Subcutaneous abdominal adipose tissue (tissue), 5 donors: ENCODE measurements around the gene ASCC1.

Experiments
- H3K27ac ChIP-seq: one replicate; pipeline ENCODE4 v1.7.0; 2013; ENCODE audit warnings: low read depth, mild to moderate bottlenecking, inconsistent platforms, low read length, moderate library complexity
- H3K27me3 ChIP-seq, 5 donors: one replicate each; pipeline ENCODE4 v1.7.0; 2013; ENCODE audit warnings: low read length in 5 of 5, inconsistent platforms in 1 of 5; ENCODE audit not compliant: control insufficient read depth in 5 of 5, insufficient read depth in 4 of 5
- H3K36me3 ChIP-seq, 5 donors: one replicate each; pipeline ENCODE4 v1.7.0; 2013; ENCODE audit warnings: low read length in 5 of 5; ENCODE audit not compliant: control insufficient read depth in 5 of 5, insufficient read depth in 5 of 5
- H3K4me1 ChIP-seq, 5 donors: one replicate each; pipeline ENCODE4 v1.7.0; 2013; ENCODE audit warnings: low read length in 5 of 5, mild to moderate bottlenecking in 3 of 5, moderate library complexity in 1 of 5; ENCODE audit not compliant: control insufficient read depth in 5 of 5, insufficient read depth in 5 of 5
- H3K4me3 ChIP-seq, 5 donors: one replicate each; pipeline ENCODE4 v1.7.0; 2013; ENCODE audit warnings: low read length in 5 of 5, low read depth in 1 of 5
- H3K9ac ChIP-seq, 5 donors: one replicate each; pipeline ENCODE4 v1.7.0; 2013; ENCODE audit warnings: low read length in 5 of 5, mild to moderate bottlenecking in 4 of 5, moderate library complexity in 3 of 5
- H3K9me3 ChIP-seq, 5 donors: one replicate each; pipeline ENCODE4 v1.7.0; 2013; ENCODE audit warnings: low read length in 5 of 5; ENCODE audit not compliant: control insufficient read depth in 5 of 5
- donor health status: healthy.
- donor health status: healthy.
- donor health status: healthy.
- donor health status: healthy.
- donor health status: healthy.

Gene ASCC1

DNA sequence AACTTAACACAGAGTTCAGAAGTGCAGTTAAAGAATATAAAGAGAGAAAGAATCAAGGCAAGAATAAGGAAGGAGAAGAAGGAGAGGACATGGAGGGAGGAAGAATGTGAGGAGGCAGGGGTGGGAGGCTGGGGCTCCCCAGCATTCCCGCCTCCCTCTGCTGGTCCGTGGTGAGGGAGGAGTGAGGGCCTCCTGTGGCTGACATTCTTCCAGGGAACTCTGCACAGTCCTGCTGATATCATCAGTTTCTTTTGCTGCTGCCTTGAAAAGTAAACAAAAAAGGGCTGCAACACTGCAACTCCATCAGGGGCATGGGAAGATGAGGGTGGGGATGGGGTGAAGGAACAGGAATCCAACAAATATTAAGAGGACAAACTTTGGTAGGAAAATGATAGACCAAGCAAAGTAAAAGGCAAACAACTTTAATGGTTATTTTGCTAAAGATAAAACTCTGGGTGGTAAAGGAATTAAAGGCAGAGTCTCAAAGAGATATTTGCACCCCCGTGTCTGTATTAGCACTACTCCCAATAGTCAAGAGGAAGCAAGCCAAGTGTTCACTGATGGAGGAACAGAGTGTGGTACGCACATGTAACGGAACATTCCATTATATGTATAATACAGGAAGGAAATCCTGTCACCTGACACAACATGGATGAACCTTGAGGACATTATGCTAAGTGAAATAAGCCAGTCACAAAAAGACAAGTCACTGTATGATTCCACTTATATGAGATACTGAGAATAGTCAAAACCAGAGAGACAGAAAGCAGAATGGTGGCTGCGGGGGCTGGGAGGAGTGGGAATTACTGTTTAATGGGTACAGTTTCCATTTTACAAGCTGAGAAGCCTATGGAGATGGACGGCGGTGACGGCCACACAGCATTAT, 119.7 kb downstream of the ASCC1 start:
- Histone ChIP-seq H3K27me3 (no peaks in the 10 kb centered on the region), H3K36me3 (peaks cover 16 to 41% (median 20%) of the 10 kb centered on the region in 5 donors), H3K4me3 (no peak overlapping the region), H3K4me1 (peaks cover 0 to 6% (median 0%) of the 10 kb centered on the region in 5 donors), H3K9me3 (no peaks in the 10 kb centered on the region), H3K9ac (no peak overlapping the region), H3K27ac (no peak overlapping the region)

DNA sequence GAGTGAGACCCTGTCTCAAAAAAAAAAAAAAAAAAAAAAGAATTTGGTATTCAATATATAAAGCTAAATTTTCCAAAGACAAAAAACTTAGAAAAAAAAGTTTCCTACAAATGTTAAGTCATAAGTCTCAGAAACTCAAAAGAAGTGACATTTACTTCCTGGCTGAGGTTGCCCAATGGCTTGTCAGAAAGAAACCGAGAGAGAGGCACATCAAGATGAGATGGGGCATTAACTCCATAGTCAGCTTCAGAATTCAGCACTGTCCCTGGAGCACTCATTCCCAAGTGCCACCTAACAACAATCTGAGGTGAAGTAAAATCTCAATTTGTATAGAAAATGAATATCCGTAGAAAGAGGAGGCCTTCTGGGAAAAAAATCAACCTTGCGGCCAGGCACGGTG, 120.9 kb downstream of the ASCC1 start:
- no peak overlapping the region for H3K4me3 ChIP-seq
- H3K4me1 ChIP-seq: peaks cover 0 to 6% (median 0%) of the 10 kb centered on the region in 5 donors
- no peaks in the 10 kb centered on the region for H3K27me3 ChIP-seq
- no peak overlapping the region for H3K27ac ChIP-seq
- H3K9me3 ChIP-seq: no peaks in the 10 kb centered on the region
- peaks cover 12 to 32% (median 14%) of the 10 kb centered on the region in 5 donors for H3K36me3 ChIP-seq
- H3K9ac ChIP-seq: no peak overlapping the region

DNA sequence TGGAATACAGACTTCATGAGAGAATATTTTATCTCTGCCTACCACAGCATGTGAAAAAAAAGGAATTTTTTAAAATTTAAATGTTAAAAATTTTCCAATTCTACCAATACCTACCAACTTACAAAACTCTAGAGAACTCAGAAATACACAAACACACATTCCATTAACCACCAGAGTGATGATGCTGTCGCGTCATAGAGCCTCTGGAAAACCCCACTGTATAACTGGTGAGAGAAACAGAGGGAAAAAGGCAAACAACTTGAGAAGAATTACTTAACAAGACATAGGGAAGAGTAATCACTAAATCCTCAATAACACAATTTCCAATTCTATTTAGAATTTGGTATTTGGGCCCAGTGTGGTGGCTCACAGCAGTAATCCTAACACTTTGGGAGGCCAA, 121.5 kb downstream of the ASCC1 start:
- Histone ChIP-seq H3K9ac (no peak overlapping the region), H3K9me3 (no peaks in the 10 kb centered on the region), H3K4me1 (peaks cover 0 to 9% (median 0%) of the 10 kb centered on the region in 5 donors), H3K4me3 (no peak overlapping the region), H3K27me3 (no peaks in the 10 kb centered on the region), H3K27ac (no peak overlapping the region), H3K36me3 (peaks cover 10 to 32% (median 14%) of the 10 kb centered on the region in 5 donors)

DNA sequence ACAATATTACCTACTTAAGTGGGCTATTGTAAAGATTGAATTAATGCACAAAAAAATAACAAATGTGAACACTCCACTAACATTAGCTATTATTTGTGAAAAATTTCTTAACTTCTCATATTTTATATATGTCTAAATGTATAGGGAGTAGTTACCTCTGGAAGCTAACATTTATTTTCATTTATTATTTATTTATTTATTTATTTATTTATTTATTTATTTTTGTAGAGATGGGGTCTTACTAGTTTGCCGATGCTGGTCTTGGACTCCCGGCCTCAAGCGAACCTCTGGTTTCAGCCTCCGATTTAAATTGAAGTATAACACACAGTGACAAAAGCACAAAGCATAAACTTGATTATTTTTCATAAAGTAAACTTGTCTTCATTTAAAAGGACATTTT, 122.6 kb downstream of the ASCC1 start:
- no peak overlapping the region for H3K4me3 ChIP-seq
- H3K4me1 ChIP-seq: peaks cover 0 to 16% (median 6%) of the 10 kb centered on the region in 5 donors
- H3K9ac ChIP-seq: no peak overlapping the region
- H3K9me3 ChIP-seq: no peaks in the 10 kb centered on the region
- H3K36me3 ChIP-seq: peaks cover 10 to 23% (median 13%) of the 10 kb centered on the region in 5 donors
- no peak overlapping the region for H3K27ac ChIP-seq
- H3K27me3 ChIP-seq: peaks cover 3 to 5% (median 5%) of the 10 kb centered on the region in 5 donors

DNA sequence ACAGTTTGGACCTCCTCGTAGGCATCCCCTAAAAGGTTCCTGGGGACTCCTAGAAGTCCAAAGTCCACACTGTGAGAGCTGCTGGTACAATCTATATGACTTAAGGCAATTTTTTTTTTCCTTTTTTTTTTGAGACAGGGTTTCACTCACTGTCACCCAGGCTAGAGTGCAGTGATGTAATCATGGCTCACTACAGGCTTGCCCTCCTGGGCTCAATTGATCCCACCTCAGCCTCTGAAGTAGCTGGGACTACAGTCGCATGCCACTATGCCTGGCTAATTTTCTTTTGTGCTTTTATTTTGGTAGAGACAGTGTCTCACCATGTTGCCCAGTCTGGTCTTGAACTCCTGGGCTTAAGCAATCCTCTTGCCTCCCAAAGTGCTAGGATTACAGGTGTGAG, 123.1 kb downstream of the ASCC1 start:
- Histone ChIP-seq H3K27ac (no peak overlapping the region), H3K27me3 (peaks cover 8 to 10% (median 9%) of the 10 kb centered on the region in 5 donors), H3K4me1 (peaks cover 0 to 19% (median 11%) of the 10 kb centered on the region in 5 donors), H3K9ac (no peak overlapping the region), H3K4me3 (no peak overlapping the region), H3K9me3 (no peaks in the 10 kb centered on the region), H3K36me3 (peaks cover 10 to 20% (median 12%) of the 10 kb centered on the region in 5 donors)

DNA sequence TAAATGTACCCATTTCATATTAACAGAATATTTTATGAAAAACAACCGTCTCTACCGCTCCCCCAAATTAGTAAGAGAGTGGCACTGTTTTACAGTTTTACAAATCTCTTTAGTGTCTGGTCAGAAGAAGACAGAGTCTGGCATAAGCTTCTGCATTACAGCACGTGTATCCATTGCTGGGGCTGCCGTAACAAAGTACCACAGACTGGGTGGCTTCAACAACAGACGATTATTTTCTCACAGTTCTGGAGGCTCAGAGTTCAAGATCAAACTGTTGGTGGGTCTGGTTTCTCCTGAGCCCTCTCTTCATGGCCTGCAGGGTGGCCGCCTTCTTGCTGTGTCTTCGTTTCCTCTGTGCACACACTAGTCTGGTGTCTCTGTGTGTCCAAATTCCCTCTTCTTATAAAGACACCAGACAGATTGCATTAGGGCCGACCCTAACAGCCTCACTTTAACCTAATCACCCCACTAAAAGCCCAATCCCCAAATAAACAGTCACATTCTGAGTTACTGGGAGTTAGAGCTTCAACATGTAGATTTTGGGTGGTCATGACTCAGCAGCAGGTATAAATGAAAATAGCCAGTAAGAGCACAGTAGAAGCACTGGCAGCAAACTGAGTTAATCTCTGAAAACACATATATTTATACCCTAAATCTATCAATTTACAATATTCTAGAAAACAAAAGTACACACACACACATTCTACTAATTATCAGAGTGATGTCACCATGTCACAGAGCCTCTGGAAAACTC, 123.7 kb downstream of the ASCC1 start:
- Histone ChIP-seq H3K27ac (no peak overlapping the region), H3K4me3 (no peak overlapping the region), H3K4me1 (peaks cover 0 to 21% (median 17%) of the 10 kb centered on the region in 5 donors), H3K9ac (no peak overlapping the region), H3K27me3 (peaks cover 9 to 16% (median 14%) of the 10 kb centered on the region in 5 donors), H3K9me3 (no peaks in the 10 kb centered on the region), H3K36me3 (peaks cover 10 to 20% (median 12%) of the 10 kb centered on the region in 5 donors)

DNA sequence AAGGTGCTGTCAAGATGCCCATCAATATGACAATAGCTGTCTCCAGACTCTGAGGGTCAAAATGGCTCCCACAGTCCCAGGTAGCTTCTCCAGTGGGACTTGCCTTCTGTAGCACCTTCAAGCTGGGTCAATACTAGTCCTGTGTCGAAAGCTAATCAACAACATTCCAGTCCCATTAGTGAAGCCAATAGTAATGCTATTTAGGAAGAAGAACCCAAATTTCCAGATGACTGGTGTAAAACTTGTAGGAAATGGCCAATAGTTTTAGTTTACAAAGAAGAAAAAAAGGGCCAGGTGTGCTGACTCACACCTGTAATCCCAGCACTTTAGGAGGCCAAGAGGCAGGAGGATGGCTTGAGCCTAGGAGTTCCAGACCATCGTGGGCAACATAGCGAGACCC, 125.8 kb downstream of the ASCC1 start:
- Histone ChIP-seq H3K36me3 (peaks cover 0 to 6% (median 3%) of the 10 kb centered on the region in 5 donors), H3K27ac (no peak overlapping the region), H3K9me3 (no peaks in the 10 kb centered on the region), H3K4me3 (no peak overlapping the region), H3K4me1 (peaks cover 0 to 32% (median 24%) of the 10 kb centered on the region in 5 donors), H3K9ac (no peak overlapping the region), H3K27me3 (peaks cover 9 to 21% (median 17%) of the 10 kb centered on the region in 5 donors)

DNA sequence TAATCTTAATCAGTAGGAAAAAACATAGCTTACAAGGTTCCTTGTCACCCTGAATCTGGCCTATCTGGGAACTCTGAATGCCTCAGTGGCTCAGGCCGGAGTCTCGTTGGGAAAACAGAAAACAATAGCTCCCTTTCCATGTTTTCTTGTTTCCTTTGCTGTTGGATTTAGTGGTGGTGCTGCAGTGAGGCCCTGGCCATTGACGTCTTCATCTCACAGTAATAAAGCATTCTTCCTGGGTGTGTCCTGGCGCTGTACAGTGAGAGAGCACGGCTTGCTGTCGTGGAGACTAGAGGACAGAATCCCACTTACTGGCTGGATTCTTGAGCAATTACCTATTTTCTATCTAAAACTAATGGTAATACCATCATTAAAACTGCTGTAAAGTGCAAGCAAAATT, 126.5 kb downstream of the ASCC1 start:
- no peak overlapping the region for H3K9ac ChIP-seq
- no peak overlapping the region for H3K27ac ChIP-seq
- H3K4me1 ChIP-seq: peaks cover 0 to 32% (median 24%) of the 10 kb centered on the region in 5 donors
- peaks cover 9 to 21% (median 17%) of the 10 kb centered on the region in 5 donors for H3K27me3 ChIP-seq
- H3K9me3 ChIP-seq: no peaks in the 10 kb centered on the region
- peaks cover 0 to 6% (median 3%) of the 10 kb centered on the region in 5 donors for H3K36me3 ChIP-seq
- no peak overlapping the region for H3K4me3 ChIP-seq

DNA sequence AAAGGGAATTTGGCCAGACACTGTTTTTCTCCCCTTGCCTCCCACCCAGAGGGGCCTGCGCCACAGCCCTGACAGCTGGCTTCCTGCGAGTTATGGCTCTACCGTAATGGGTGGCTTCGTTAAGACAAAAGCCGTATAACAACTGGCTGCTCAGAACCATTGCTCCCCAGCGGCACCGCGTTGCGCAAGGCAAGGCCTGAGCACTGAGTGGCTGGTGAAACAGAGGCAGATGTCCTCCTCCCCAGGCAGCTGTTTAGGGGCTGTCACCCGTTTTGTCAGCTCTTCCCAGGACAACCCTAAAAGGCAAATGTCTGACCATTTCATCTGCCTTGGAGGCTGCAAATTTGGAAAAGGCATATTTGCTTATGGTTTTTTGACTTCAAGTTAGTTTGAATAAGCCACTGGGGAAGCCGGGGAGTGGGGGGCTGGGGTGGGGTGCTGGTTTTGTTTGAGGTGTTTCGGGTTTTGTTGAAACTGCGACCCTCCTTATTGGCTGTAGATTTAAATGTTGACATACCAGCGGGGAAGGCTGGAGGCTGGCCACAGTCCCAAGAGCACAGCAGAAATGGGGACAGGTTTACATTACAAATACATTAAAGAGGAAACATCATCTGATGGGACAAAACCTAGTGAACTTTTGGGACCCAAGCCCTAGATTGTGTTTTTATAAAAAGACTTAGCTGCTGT, 127.0 kb downstream of the ASCC1 start:
- Histone ChIP-seq H3K27me3 (peaks cover 9 to 21% (median 17%) of the 10 kb centered on the region in 5 donors), H3K9me3 (no peaks in the 10 kb centered on the region), H3K36me3 (peaks cover 0 to 4% (median under 1%) of the 10 kb centered on the region in 5 donors), H3K9ac (peak overlapping the region in 2 of 5 donors; percentile 14 to 35), H3K4me1 (peaks cover 0 to 32% (median 24%) of the 10 kb centered on the region in 5 donors), H3K4me3 (peak overlapping the region; percentile 50 to 64 (median 61)), H3K27ac (no peak overlapping the region)
